OCI-LY1 (cell line): Measurements from ENCODE around the gene MAPK8IP3.

ENCODE experiments used
- H2AFZ ChIP-seq: fragments of 200-600 bp; sonication (generic), shearing (Covaris generic); 2 replicates; pipeline ENCODE4 v1.6.0; 2014; ENCODE audit warnings: antibody characterized with exemption, mild to moderate bottlenecking, low read length
- H3F3A ChIP-seq: fragments of 200-600 bp; sonication (generic), shearing (Covaris generic); 2 replicates; pipeline ENCODE4 v1.6.0; 2014; ENCODE audit warnings: mild to moderate bottlenecking, antibody characterized with exemption, low read length, moderate library complexity; ENCODE audit not compliant: insufficient read depth
- H3K27ac ChIP-seq: fragments of 200-600 bp; sonication (generic); 2 replicates; pipeline ENCODE4 v1.5.1; 2014; ENCODE audit warnings: low read length, mixed run types, mild to moderate bottlenecking, low read depth; ENCODE audit not compliant: poor library complexity, severe bottlenecking
- H3K27me3 ChIP-seq: fragments of 200-600 bp; sonication (generic); 2 replicates; pipeline ENCODE4 v1.6.0; 2014; ENCODE audit warnings: antibody characterized with exemption, mild to moderate bottlenecking, low read length, moderate library complexity; ENCODE audit not compliant: insufficient read depth
- H3K36me3 ChIP-seq: fragments of 200-600 bp; sonication (generic); 2 replicates; pipeline ENCODE4 v1.6.1; 2014; ENCODE audit warnings: mild to moderate bottlenecking, antibody characterized with exemption, low read length, moderate library complexity, mixed read lengths; ENCODE audit not compliant: insufficient read depth
- H3K4me1 ChIP-seq: fragments of 200-600 bp; sonication (generic); 2 replicates; pipeline ENCODE4 v1.5.1; 2014; ENCODE audit warnings: mild to moderate bottlenecking, low read length, moderate library complexity; ENCODE audit not compliant: insufficient read depth, severe bottlenecking
- H3K4me2 ChIP-seq: fragments of 200-600 bp; sonication (generic), shearing (Covaris generic); 2 replicates; pipeline ENCODE4 v1.6.1; 2014; ENCODE audit warnings: low read length
- H3K4me3 ChIP-seq: fragments of 200-600 bp; sonication (generic); 2 replicates; pipeline ENCODE4 v1.5.1; 2014; ENCODE audit warnings: low read length, low read depth, mild to moderate bottlenecking, mixed read lengths; ENCODE audit not compliant: poor library complexity, severe bottlenecking
- H3K79me2 ChIP-seq: fragments of 200-600 bp; shearing (Covaris generic); 2 replicates; pipeline ENCODE4 v1.6.1; 2016; ENCODE audit warnings: mixed run types, low read length, mixed read lengths; ENCODE audit not compliant: insufficient read depth
- H3K9ac ChIP-seq: fragments of 200-600 bp; sonication (generic), shearing (Covaris generic); 2 replicates; pipeline ENCODE4 v1.6.1; 2014; ENCODE audit warnings: mild to moderate bottlenecking, low read length, mixed read lengths
- H3K9me2 ChIP-seq: fragments of 200-600 bp; sonication (generic), shearing (Covaris generic); 2 replicates; pipeline ENCODE4 v1.6.1; 2014; ENCODE audit warnings: low read depth, mild to moderate bottlenecking, low read length, mixed read lengths
- H3K9me3 ChIP-seq: fragments of 200-600 bp; shearing (Covaris generic); 2 replicates; pipeline ENCODE4 v1.6.1; 2014; ENCODE audit warnings: low read length, mixed read lengths
- H4K20me1 ChIP-seq: fragments of 200-600 bp; sonication (generic), shearing (Covaris generic); 2 replicates; pipeline ENCODE4 v1.6.0; 2016; ENCODE audit warnings: mild to moderate bottlenecking, low read length; ENCODE audit not compliant: insufficient read depth
- CTCF ChIP-seq: fragments of 200-600 bp; sonication (generic), shearing (Covaris generic); IDR thresholded peaks from 2 replicates; pipeline ENCODE4 v1.5.1; 2017; ENCODE audit warnings: mild to moderate bottlenecking, antibody characterized with exemption, low read length, moderate library complexity, mixed read lengths
- EZH2 ChIP-seq: fragments of 200-600 bp; sonication (generic), shearing (Covaris generic); IDR thresholded peaks from 2 replicates; pipeline ENCODE4 v1.8.0; 2017; ENCODE audit warnings: borderline replicate concordance, mixed run types, mild to moderate bottlenecking, antibody characterized with exemption, low read length, moderate library complexity, mixed read lengths

Gene MAPK8IP3

GRCh38 chr16:1757714-1758461 lies 51.9 kb downstream of the MAPK8IP3 start:
- H3K9me3 ChIP-seq: no peaks in the 10 kb centered on the region
- no peak overlapping the region for H2AFZ ChIP-seq
- peaks cover 42% of the 10 kb centered on the region for H3K36me3 ChIP-seq
- no peaks in the 10 kb centered on the region for H3F3A ChIP-seq
- H3K4me2 ChIP-seq: no peak overlapping the region
- no peaks in the 10 kb centered on the region for H3K4me1 ChIP-seq
- TF ChIP-seq EZH2: no peak
- no peak for TF ChIP-seq CTCF
- no peak overlapping the region for H3K27ac ChIP-seq
- no peak overlapping the region for H3K4me3 ChIP-seq
- H3K9me2 ChIP-seq: no peaks in the 10 kb centered on the region
- no peaks in the 10 kb centered on the region for H3K27me3 ChIP-seq
- H4K20me1 ChIP-seq: no peaks in the 10 kb centered on the region
- H3K9ac ChIP-seq: no peak overlapping the region
- no peaks in the 10 kb centered on the region for H3K79me2 ChIP-seq

DNA sequence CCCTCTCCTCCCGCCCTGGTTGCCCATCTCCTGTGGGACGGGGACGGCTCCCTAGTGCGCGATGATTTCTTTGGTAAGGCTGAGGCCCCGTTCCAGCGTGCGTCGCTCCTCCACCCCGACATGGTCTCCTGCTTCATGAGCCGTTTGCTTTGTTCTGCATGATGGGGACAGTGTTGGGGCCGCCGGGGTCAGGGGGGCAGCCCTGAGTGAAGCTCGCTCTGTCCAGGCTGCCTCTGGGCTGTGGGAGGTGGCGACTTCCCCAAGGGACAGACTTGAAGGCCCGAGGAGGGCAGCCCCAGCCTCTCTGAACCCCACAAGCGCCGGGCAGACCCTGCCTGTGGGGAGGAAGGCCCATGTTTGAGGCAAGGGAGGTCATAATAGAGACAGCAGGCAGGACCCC lies 52.9 kb downstream of the MAPK8IP3 start:
- Histone ChIP-seq H3K79me2 (no peaks in the 10 kb centered on the region), H3K36me3 (peaks cover 49% of the 10 kb centered on the region), H3K9me3 (no peaks in the 10 kb centered on the region), H3K4me2 (no peak overlapping the region), H3F3A (no peaks in the 10 kb centered on the region), H3K4me3 (no peak overlapping the region), H3K27ac (no peak overlapping the region), H3K4me1 (no peaks in the 10 kb centered on the region), H4K20me1 (no peaks in the 10 kb centered on the region), H3K27me3 (no peaks in the 10 kb centered on the region), H3K9me2 (no peaks in the 10 kb centered on the region), H3K9ac (no peak overlapping the region), H2AFZ (no peak overlapping the region)
- TF ChIP-seq EZH2 (no peak), CTCF (no peak)

DNA sequence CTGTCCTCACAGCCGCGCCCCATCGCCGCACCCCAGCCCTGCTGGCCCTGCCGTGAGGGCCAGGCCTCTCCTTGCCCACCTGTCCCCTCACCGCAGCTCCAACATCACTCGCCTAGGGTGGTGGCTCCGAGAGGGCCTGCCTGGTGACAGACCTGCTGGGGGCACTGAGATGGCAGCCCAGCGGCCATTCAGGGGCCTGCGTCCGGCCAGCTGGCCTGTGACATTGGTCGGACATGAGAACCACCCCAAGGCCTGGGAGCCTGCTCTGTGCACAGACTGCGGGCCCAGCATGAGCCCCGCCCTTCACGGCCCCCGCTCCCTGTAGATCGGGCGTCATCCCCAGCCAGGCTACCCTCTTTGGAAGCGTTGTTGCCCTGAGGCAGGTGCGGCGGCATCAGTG lies 53.5 kb downstream of the MAPK8IP3 start:
- no peak overlapping the region for H3K9ac ChIP-seq
- no peaks in the 10 kb centered on the region for H3K79me2 ChIP-seq
- TF ChIP-seq CTCF (no peak), EZH2 (no peak)
- no peaks in the 10 kb centered on the region for H3K27me3 ChIP-seq
- H3K27ac ChIP-seq: no peak overlapping the region
- peaks cover 49% of the 10 kb centered on the region for H3K36me3 ChIP-seq
- no peak overlapping the region for H2AFZ ChIP-seq
- no peaks in the 10 kb centered on the region for H4K20me1 ChIP-seq
- H3K4me2 ChIP-seq: no peak overlapping the region
- H3K4me1 ChIP-seq: no peaks in the 10 kb centered on the region
- H3F3A ChIP-seq: no peaks in the 10 kb centered on the region
- H3K9me2 ChIP-seq: no peaks in the 10 kb centered on the region
- no peaks in the 10 kb centered on the region for H3K9me3 ChIP-seq
- no peak overlapping the region for H3K4me3 ChIP-seq
